Lower lobe of right lung (tissue), 2 donors: Measurements from ENCODE around the gene TUBB1. TPM values are rescaled to one million over a fixed set of nuclear protein-coding genes. Genes with fewer than 3 reads are reported as not detected.
A peak's percentile ranks its signal among the peaks of the same experiment; 100 is the strongest.

ENCODE experiments used
- ATAC-seq, 2 donors: fragments of 200-7000 bp; cut with Tn5 transposase; one replicate each; pipeline ENCODE4 v1.9.1; 2020 to 2022; ENCODE audit warnings: mild to moderate bottlenecking in 2 of 2, moderate library complexity in 2 of 2
- DNase-seq: peaks from one replicate; pipeline ENCODE4 v3.0.0-alpha.2; 2020
- H3K27ac ChIP-seq: fragments of 200-600 bp; one replicate; pipeline ENCODE4 v1.8.0; 2022
- H3K27me3 ChIP-seq: fragments of 200-600 bp; one replicate; pipeline ENCODE4 v1.8.0; 2022; ENCODE audit warnings: low read depth
- H3K36me3 ChIP-seq: fragments of 200-600 bp; one replicate; pipeline ENCODE4 v1.8.0; 2022; ENCODE audit warnings: mild to moderate bottlenecking
- H3K4me1 ChIP-seq: fragments of 200-600 bp; one replicate; pipeline ENCODE4 v1.8.0; 2022
- H3K4me3 ChIP-seq: fragments of 200-600 bp; one replicate; pipeline ENCODE4 v1.8.0; 2022; ENCODE audit warnings: mild to moderate bottlenecking
- H3K9me3 ChIP-seq: fragments of 200-600 bp; one replicate; pipeline ENCODE4 v1.8.0; 2022
- intact Hi-C: fragments of 100-400 bp; cut with DNase I; formaldehyde crosslinking; loops from one replicate; pipeline ENCODE4 v1.11.0; 2022
- total RNA-seq: library from RNA; stranded (reverse); fragmentation: NEBNext Ultra II Directional; extraction: Animal tissue kit (Norgen Biotek cat#: 25700); gene quantifications from one replicate; pipeline ENCODE4 v1.2.1, GENCODE V29; 2021
- TF ChIP-seq, protein P1 (sequence below): fragments of 200-600 bp; IDR thresholded peaks from one replicate; pipeline ENCODE4 v1.8.0; 2022; ENCODE audit warnings: antibody characterized with exemption, mild to moderate bottlenecking
- donor health status: DM: no; HTN: yes; CAD: no; lungs with severe emphysema.

TUBB1 gene
- total RNA-seq, 1 donor from 2014 or later: 6.5 TPM

GRCh38 chr20:59026904-59027740 lies 7.9 kb downstream of the TUBB1 start:
- no peak overlapping the region for H3K4me3 ChIP-seq
- intact Hi-C loops: no loop called here
- TF ChIP-seq, protein P1, sequence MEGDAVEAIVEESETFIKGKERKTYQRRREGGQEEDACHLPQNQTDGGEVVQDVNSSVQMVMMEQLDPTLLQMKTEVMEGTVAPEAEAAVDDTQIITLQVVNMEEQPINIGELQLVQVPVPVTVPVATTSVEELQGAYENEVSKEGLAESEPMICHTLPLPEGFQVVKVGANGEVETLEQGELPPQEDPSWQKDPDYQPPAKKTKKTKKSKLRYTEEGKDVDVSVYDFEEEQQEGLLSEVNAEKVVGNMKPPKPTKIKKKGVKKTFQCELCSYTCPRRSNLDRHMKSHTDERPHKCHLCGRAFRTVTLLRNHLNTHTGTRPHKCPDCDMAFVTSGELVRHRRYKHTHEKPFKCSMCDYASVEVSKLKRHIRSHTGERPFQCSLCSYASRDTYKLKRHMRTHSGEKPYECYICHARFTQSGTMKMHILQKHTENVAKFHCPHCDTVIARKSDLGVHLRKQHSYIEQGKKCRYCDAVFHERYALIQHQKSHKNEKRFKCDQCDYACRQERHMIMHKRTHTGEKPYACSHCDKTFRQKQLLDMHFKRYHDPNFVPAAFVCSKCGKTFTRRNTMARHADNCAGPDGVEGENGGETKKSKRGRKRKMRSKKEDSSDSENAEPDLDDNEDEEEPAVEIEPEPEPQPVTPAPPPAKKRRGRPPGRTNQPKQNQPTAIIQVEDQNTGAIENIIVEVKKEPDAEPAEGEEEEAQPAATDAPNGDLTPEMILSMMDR: no peak
- H3K36me3 ChIP-seq: peaks cover 79% of the 10 kb centered on the region
- H3K27ac ChIP-seq: no peak overlapping the region
- no peak for DNase-seq
- no peak for ATAC-seq
- no peaks in the 10 kb centered on the region for H3K9me3 ChIP-seq
- H3K27me3 ChIP-seq: no peaks in the 10 kb centered on the region
- peaks cover 47% of the 10 kb centered on the region for H3K4me1 ChIP-seq

DNA sequence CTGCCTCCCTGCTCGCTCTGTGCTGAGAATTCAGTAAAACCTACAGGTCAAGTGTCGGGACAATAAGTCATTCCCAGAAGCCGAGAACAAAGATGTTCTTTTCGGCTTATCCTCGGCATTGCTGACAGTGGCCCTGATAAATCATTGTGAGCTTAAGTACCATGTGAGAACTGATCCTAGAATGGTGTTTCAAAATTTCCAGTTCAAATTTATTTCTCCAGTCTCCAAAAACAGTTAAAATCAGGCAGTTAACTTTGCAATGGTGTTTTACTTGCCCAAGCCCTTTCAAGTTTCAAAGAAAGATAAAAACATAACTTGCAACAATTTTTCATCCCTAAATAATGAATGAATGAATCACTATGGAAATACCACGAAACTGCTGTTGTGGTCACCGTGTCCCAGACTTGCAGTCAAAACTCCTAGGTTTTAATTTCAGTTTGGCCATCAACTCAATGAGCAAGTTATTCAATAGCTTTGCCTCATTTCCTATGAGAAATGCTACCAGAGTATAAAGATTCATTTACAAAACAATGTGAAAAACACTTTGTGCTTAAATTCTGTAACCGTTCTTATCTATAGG lies 8.6 kb downstream of the TUBB1 start:
- Histone ChIP-seq H3K9me3 (no peaks in the 10 kb centered on the region), H3K36me3 (peaks cover 77% of the 10 kb centered on the region), H3K27ac (no peak overlapping the region), H3K4me3 (no peak overlapping the region), H3K4me1 (peaks cover 48% of the 10 kb centered on the region), H3K27me3 (no peaks in the 10 kb centered on the region)
- ATAC-seq (no peak), DNase-seq (no peak)
- intact Hi-C loops: no loop called here
- TF ChIP-seq, protein P1: no peak

DNA sequence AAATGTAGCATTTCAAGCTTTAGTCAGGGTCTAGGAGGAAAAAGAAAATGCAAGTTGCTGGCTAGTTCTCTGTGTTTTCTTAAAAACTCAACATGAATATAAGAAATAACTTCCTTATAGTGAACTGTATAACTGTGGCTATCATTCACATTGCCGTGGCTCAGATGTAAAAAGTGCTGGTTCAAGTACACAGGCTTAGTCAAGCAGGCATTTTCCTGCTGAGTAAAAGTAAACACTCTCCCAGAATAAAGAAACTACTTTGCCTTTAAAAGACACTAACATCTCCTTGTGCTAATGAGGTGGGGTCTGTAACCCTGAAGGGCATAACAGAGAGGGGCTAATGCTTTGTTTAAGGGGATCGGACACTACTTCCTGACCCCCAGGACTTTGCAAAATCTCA lies 9.6 kb downstream of the TUBB1 start:
- Histone ChIP-seq H3K9me3 (no peaks in the 10 kb centered on the region), H3K4me1 (peaks cover 52% of the 10 kb centered on the region), H3K36me3 (peaks cover 67% of the 10 kb centered on the region), H3K27me3 (no peaks in the 10 kb centered on the region), H3K27ac (no peak overlapping the region), H3K4me3 (peak overlapping the region; percentile 7)
- ATAC-seq: no peak
- intact Hi-C loops: no loop called here
- DNase-seq: no peak
- TF ChIP-seq, protein P1: no peak

DNA sequence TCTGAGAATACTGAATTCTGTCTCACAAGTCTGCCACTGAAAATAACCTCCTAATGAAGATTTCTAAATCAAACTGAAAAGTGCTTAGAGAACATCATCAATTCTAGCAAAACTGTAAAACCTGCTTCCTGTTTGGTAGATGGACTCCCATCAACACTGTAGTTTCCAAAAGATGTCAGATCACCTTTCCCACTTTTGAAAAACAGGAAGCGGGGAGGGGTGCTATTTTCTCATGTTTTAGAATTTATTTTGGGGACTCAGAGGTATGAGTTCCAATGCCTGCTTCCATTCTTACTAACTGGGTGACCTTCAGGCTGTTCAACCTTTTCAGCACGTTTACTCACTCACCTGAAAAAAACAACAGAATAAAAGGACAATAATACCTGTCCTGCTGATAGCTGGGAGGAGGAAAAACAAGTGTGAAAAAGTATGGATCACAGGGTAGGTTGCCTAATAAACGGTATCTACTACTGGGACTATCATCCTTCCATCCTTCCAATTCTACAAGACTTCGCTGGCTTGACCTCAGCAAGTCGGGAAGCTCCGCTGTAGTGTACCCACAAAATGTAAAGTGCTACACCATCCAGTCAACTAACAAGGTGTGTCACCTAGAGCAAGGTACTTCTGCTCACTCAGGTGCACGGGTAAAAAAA lies 11.8 kb downstream of the TUBB1 start:
- Histone ChIP-seq H3K9me3 (no peaks in the 10 kb centered on the region), H3K27ac (peak overlapping the region; percentile 92), H3K36me3 (peaks cover 63% of the 10 kb centered on the region), H3K4me3 (peak overlapping the region; percentile 86), H3K4me1 (peaks cover 52% of the 10 kb centered on the region), H3K27me3 (no peaks in the 10 kb centered on the region)
- TF ChIP-seq, protein P1: no peak
- intact Hi-C loops: no loop called here
- no peak for DNase-seq
- ATAC-seq: no peak

DNA sequence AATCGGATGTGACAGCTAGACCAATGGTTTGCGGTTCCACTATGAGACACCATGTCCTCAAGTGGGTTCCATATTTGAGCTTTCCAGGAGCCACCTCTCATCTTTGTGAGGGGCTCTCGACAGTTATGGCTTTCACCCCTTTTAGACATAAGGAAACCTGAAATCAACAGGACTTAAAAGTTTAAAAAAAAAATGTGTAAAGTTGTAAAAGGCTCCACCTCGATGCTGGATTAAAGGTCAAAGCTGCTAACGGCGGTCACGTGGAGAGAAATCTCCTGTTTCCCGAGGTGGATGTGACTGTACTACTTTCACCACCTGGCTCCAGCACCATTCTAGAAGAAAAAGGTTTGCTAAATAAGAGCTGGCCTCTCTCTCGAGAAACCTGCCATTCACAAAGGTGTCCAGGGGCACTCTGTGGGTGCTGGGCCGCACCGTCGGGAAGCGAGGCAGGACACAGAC lies 12.4 kb downstream of the TUBB1 start:
- H3K4me3 ChIP-seq: peak overlapping the region; percentile 86
- peak overlapping the region; percentile 92 for H3K27ac ChIP-seq
- TF ChIP-seq, protein P1: no peak
- no peaks in the 10 kb centered on the region for H3K27me3 ChIP-seq
- peaks cover 52% of the 10 kb centered on the region for H3K4me1 ChIP-seq
- no peaks in the 10 kb centered on the region for H3K9me3 ChIP-seq
- DNase-seq: no peak
- peak in 1 of 2 donors; percentile 20 for ATAC-seq
- intact Hi-C loops: no loop called here
- H3K36me3 ChIP-seq: peaks cover 63% of the 10 kb centered on the region
